Spinal cord (tissue), 10 donors: ENCODE measurements around the gene REG4. TPM values are rescaled to one million over a fixed set of nuclear protein-coding genes. Genes with fewer than 3 reads are reported as not detected.
"Not testable (repeated sequence)": the region's sequence is repeated elsewhere in the genome, so short reads cannot be mapped to it uniquely, and the experiment has no call there.

ENCODE experiments used
- DNase-seq, 6 donors: peaks; one replicate each; pipeline versions ENCODE4 v3.0.0 to v3.0.0-alpha.2; 2013 to 2015; ENCODE audit warnings: low spot score in 6 of 6, low read depth in 4 of 6
- H3K27ac ChIP-seq: one replicate; pipeline ENCODE4 v1.5.1; 2013; ENCODE audit warnings: low read depth, low read length, control low read depth
- H3K27me3 ChIP-seq: one replicate; pipeline ENCODE4 v1.6.1; 2013; ENCODE audit warnings: low read length; ENCODE audit not compliant: control insufficient read depth, insufficient read depth
- H3K36me3 ChIP-seq: one replicate; pipeline ENCODE4 v1.6.1; 2013; ENCODE audit warnings: low read length; ENCODE audit not compliant: control insufficient read depth, insufficient read depth
- H3K4me1 ChIP-seq: one replicate; pipeline ENCODE4 v1.6.1; 2013; ENCODE audit warnings: low read length; ENCODE audit not compliant: control insufficient read depth, insufficient read depth
- H3K4me3 ChIP-seq: one replicate; pipeline ENCODE4 v1.5.1; 2013; ENCODE audit warnings: low read depth, low read length, control low read depth
- H3K9me3 ChIP-seq: one replicate; pipeline ENCODE4 v1.6.1; 2013; ENCODE audit warnings: low read length; ENCODE audit not compliant: control insufficient read depth, insufficient read depth
- WGBS: methylation state at CpG from one replicate; pipeline ENCODE4 v1.1.5; 2013; ENCODE audit warnings: missing lambda C conversion rate; ENCODE audit not compliant: insufficient coverage; 5-methylcytosine and 5-hydroxymethylcytosine counted together
- polyA plus RNA-seq, 2 donors: library from polyadenylated mRNA; unstranded; fragments of 120-200 nt; gene quantifications; one replicate each; pipeline ENCODE4 v1.2.1, GENCODE V29; 2013; ENCODE audit not compliant: insufficient read length in 2 of 2
- total RNA-seq, 2 donors: library from RNA; depleted of rRNA in 1 of 2; stranded (reverse); fragments of 120-200 nt in 1 of 2; fragments of >200 nt in 1 of 2; gene quantifications; one replicate each; pipeline versions ENCODE4 v1.2.3 to v1.2.4, GENCODE V29; 2013 to 2014
- donor health status: healthy.

Gene REG4
- total and polyA plus RNA-seq, 4 donors: not detected

DNA sequence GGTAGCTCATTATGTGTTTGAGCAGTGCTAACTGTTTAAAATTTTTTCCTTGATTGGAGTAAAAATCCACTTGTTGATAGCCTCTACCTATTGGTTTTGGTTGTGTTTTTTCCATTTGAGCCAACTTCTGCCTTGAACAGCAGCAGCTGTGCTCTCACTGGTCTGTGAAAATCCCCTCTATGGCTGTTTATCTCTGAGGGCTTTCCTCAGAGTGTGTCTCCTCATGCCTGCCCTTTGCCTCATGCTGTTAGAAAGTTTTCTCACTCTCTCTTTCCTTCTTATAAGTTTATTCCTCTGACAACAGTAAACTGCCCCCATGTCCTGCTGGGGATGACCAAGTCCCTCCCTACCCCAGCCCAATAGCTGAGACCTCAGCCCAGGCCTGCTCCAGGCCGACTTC lies 14.1 kb downstream of the REG4 start:
- WGBS: 60% methylated on average over 1 of the region's 1 CpG

DNA sequence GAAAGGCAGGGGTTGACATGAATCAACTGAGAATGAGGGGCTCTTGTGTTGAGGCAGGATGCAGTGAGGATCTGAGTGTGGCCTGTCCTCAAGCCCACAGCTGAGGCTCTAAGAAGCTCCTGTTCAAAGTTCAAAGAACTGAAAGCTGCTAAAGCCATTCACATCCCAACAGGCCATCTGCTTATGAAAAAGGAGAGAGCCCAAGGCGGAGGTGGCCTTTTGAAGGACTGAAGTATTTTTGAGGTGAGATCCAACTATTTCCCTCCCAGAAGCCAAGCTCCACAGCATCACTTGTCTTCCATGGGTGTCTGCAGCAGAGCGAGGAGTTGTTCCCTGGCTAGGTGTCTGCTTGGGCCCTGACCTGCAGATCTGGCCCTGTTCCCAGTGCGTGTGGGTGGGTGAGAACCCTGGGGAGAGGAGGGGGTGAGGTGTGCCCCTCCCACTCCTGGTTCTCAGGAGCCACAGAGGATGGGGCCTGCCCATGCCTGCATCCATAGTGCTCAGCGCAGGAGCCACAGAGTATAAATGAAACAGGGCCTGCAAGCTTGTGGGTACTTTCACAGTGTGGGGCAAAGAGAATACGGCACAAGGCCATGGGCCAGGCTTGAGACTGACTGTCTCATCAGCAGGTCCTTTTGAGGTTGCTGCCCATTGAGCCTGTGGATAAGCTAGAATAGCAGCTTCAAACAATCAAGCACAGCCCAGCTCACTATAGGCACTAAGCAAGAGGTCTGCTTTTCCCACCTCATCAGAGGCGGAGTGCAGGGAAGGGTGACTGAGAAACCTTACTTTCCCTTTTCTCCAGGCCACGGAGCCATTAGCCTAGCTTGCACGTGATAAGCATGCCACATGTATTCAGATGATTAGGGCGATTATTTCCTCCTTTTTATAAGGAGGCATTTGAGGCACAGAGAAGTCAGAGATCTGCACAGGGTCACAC lies 15.7 kb downstream of the REG4 start:
- DNase-seq: no peak
- Histone ChIP-seq H3K9me3 (no peaks in the 10 kb centered on the region), H3K27me3 (no peaks in the 10 kb centered on the region), H3K36me3 (no peaks in the 10 kb centered on the region), H3K27ac (no peak overlapping the region), H3K4me1 (no peaks in the 10 kb centered on the region), H3K4me3 (no peak overlapping the region)
- WGBS: 76% methylated on average over 5 of the region's 9 CpGs

More for the DNA sequence above, 14.1 kb downstream of the REG4 start:
- no peaks in the 10 kb centered on the region for H3K27me3 ChIP-seq
- no peak for DNase-seq
- H3K4me3 ChIP-seq: no peak overlapping the region
- H3K9me3 ChIP-seq: no peaks in the 10 kb centered on the region
- H3K4me1 ChIP-seq: no peaks in the 10 kb centered on the region
- no peaks in the 10 kb centered on the region for H3K36me3 ChIP-seq
- no peak overlapping the region for H3K27ac ChIP-seq

DNA sequence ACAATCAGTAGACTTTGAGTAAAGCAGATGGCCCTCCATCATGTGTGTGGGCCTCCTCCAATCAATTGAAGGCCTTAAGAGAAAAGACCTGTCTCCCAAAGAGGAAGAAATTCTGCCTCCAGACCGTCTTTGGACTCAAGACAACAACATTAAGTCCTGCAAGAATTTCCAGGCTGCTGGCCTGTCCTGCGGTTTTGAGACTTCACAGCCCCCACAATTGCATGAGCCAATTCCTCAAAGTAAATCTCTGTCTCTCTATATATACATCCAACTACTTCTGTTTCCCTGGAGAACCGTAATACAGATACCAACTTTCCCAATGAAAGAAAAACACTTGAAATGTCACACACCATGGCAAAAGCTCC lies 16.4 kb downstream of the REG4 start:
- Histone ChIP-seq H3K4me1 (no peaks in the 10 kb centered on the region), H3K27me3 (no peaks in the 10 kb centered on the region), H3K36me3 (no peaks in the 10 kb centered on the region), H3K27ac (no peak overlapping the region), H3K9me3 (no peaks in the 10 kb centered on the region), H3K4me3 (no peak overlapping the region)
- 63% methylated on average over 2 of the region's 3 CpGs for WGBS
- no peak for DNase-seq

DNA sequence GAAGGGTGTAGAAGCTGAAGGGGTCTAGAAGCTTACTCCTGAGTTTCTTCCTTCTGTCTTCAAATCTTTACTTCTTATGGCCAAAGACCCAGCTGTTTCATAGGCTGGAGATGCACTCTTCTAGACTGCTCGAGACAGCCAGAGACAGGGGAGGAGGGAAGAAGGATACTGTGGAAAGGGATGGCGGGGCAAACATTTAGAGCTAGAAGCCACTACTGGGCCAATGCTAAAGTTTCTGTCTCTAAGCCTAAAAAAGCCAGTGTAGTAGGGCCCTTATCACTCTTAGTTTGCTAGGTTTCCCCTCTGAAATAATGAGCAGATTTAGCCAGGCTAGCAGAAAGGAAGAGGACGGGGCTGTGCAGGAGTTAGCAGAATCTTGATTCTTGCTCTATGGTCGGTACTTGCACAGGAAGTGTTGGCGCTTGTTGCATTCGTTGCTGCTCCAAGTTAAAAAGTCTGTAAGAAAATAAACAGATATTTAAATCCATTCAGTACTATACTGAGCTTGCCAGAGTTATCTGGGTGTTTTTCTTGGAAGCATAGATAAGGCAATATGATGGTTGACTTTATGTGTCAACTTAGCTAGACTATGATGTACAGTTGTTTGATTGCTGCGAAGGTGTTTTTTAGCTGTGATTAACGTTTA lies 16.9 kb downstream of the REG4 start:
- WGBS: 88% methylated on average over 5 of the region's 8 CpGs
- DNase-seq: no peak
- Histone ChIP-seq H3K36me3 (no peaks in the 10 kb centered on the region), H3K27me3 (no peaks in the 10 kb centered on the region), H3K4me1 (no peaks in the 10 kb centered on the region), H3K9me3 (no peaks in the 10 kb centered on the region), H3K4me3 (no peak overlapping the region), H3K27ac (no peak overlapping the region)

DNA sequence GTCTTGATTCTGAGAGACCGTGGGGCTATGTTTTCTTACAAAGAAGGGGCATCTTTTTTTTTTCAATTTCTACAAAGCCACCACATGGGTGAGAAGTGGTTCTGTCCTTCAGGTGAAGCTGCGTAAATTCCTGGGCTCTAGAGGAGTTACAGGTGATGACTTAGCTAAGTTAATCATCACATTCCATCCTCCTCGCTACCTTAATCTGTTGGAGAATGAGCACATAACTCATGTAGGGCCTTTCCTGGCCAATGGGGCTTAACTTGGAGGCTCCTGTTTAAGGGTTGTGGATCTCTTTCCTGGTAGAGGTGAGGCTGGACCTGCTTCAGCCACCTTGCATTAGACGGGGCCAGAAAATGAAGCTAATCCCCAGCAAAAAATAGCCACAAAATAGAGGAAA lies 19.9 kb downstream of the REG4 start:
- Histone ChIP-seq H3K4me1 (no peaks in the 10 kb centered on the region), H3K4me3 (no peak overlapping the region), H3K9me3 (no peaks in the 10 kb centered on the region), H3K36me3 (no peaks in the 10 kb centered on the region), H3K27ac (no peak overlapping the region), H3K27me3 (no peaks in the 10 kb centered on the region)
- no CpG with 5 or more reads among the region's 4 CpGs for WGBS
- no peak for DNase-seq

DNA sequence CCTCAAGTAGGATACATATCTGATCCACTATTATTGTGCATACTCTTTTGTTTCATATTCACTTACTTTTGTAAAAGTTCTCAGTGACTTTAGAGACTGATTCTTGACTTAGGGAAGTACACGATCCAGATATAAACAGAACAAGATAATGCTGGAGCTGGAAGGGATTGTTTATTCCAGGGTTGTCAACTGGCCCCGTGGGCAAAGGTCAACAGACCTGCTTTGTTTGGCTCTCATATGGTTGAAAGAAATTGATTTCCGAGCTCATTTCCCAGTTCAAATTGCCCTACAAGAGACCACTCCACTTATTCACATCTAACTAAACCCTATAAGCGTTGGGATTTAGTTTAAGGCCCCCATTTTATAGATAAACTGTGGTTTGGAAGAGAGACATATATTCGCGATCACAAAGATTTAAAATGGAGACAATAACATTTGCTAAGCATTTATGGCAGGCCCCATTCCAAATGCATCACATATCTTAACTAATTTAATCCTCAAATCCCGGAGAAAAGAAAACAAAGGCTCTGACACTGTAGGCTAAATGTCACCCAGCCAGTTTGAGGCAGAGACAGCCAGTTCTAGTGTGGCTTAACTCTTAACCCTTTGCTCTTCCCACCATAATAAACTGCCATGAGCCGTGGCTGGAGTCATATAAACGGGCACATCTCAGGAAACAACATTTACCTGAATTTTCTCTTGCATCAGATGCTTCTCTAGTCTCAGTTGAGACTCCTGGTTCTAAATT lies 20.6 kb downstream of the REG4 start:
- Histone ChIP-seq H3K4me3 (no peak overlapping the region), H3K27me3 (no peaks in the 10 kb centered on the region), H3K9me3 (no peaks in the 10 kb centered on the region), H3K4me1 (no peaks in the 10 kb centered on the region), H3K36me3 (no peaks in the 10 kb centered on the region), H3K27ac (no peak overlapping the region)
- 75% methylated on average over 3 of the region's 9 CpGs for WGBS
- no peak for DNase-seq

DNA sequence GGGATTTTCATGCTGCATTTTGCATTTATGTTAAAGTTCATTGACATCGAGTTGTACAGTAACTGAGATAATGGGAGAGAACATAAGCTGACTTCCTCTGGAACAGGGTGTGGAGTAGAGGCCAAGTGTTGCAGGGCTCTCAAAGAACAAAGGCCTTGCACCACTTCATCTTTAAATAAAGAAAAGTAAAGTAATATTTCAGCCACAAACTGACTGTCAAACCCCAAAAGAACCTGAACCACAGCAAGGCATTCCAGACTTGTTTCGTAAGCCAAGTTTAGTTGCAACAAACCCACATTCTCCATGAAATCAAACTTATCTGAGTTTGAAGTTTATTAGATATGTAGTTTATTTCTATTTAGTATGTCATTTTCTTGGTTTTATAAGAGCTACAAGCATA lies 23.5 kb downstream of the REG4 start:
- no CpG with 5 or more reads among the region's 2 CpGs for WGBS

DNA sequence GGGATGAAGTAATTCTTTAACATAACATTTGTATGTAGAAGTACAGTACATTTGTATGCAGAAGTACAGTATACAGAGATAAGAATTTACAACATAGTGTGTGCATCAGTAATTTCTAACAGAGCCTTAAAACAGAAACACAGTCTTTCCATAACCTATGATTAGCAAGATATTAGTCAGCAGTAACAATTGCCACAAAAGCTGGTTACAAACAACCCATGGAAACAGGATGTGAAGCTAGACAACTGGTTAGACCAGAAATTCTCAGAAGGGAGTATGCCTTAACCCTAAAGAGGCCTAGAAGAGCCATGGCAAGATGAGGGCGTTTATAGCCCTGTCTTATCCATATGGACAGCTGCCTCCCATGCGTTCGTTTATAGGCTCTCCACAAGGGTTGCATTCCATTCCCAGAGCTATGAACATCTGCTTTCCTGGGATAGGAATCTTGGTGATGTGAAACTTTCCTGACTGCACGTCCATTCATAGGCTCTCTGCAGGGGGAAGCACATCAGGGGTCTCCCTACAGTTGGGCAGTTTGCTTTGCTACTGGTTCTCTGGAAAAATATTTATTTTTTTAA lies 24.7 kb downstream of the REG4 start:
- DNase-seq: not testable (repeated sequence)
- WGBS: no CpG with 5 or more reads among the region's 4 CpGs

More for the DNA sequence above, 23.5 kb downstream of the REG4 start:
- Histone ChIP-seq H3K27me3 (no peaks in the 10 kb centered on the region), H3K36me3 (no peaks in the 10 kb centered on the region), H3K4me3 (no peak overlapping the region), H3K9me3 (no peaks in the 10 kb centered on the region), H3K27ac (no peak overlapping the region), H3K4me1 (no peaks in the 10 kb centered on the region)
- DNase-seq: no peak

DNA sequence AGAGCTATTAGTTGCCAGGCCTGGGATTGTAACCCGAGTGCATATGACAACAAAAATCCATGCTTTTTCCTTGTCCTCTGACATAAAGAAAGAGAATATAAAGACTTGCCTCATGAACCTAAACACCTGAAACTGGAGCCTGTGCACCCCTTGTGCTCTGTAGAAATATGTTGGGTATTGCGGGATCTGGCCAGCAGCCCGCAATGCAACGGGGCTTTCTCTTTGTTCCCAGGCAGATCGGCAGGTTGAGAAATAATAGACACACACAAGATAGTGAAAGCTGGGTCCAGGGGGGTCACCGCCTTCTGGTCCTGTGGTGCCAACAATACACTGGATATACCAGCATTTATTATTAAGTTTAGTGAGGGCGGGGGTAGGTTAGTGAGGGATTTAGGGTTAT lies 25.2 kb downstream of the REG4 start:
- WGBS: no CpG with 5 or more reads among the region's 7 CpGs
- not testable (repeated sequence) for H3K9me3 ChIP-seq, H3K27ac ChIP-seq, H3K36me3 ChIP-seq, H3K27me3 ChIP-seq, H3K4me3 ChIP-seq, H3K4me1 ChIP-seq, DNase-seq

More for the DNA sequence above, 24.7 kb downstream of the REG4 start:
- H3K4me1 ChIP-seq, H3K27ac ChIP-seq, H3K27me3 ChIP-seq, H3K4me3 ChIP-seq, H3K36me3 ChIP-seq, H3K9me3 ChIP-seq: not testable (repeated sequence)
